Testis (tissue), 2 donors: Measurements from ENCODE around the gene MBD6.

Source experiments
- POLR2A ChIP-seq: fragments of 450-650 bp; IDR thresholded peaks from one replicate; pipeline ENCODE4 v1.6.1; 2017; ENCODE audit warnings: antibody characterized with exemption, mild to moderate bottlenecking, moderate library complexity
- TF ChIP-seq, protein P1 (sequence below), 3 experiments: fragments of 450-650 bp in 2 of 3; fragments of 200-600 bp in 1 of 3; sonication (generic) in 1 of 3; IDR thresholded peaks; one replicate each; pipeline ENCODE4 v1.5.1; 2016 to 2019; ENCODE audit warnings: antibody characterized with exemption in 3 of 3, mild to moderate bottlenecking in 2 of 3, moderate library complexity in 1 of 3

DNA sequence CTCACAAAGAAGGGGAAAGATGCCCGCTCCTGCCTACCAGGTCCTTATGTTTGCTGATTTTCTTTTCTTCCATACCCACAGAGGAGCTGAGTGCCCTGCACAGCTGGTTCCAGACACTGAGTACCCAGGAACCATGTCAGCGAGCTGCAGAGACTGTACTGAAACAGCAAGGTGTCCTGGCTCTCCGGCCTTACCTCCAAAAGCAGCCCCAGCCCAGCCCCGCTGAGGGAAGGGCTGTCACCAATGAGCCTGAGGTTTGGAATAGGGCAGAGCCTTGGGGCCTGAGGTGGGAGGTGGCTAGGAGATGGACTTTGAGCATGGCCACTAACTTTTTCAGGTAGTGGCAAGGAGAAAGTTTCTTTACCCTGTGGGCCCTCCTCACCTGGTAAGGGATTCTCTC lies 32.5 kb upstream of the MBD6 start:
- TF ChIP-seq, protein P1, sequence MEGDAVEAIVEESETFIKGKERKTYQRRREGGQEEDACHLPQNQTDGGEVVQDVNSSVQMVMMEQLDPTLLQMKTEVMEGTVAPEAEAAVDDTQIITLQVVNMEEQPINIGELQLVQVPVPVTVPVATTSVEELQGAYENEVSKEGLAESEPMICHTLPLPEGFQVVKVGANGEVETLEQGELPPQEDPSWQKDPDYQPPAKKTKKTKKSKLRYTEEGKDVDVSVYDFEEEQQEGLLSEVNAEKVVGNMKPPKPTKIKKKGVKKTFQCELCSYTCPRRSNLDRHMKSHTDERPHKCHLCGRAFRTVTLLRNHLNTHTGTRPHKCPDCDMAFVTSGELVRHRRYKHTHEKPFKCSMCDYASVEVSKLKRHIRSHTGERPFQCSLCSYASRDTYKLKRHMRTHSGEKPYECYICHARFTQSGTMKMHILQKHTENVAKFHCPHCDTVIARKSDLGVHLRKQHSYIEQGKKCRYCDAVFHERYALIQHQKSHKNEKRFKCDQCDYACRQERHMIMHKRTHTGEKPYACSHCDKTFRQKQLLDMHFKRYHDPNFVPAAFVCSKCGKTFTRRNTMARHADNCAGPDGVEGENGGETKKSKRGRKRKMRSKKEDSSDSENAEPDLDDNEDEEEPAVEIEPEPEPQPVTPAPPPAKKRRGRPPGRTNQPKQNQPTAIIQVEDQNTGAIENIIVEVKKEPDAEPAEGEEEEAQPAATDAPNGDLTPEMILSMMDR (IDR thresholded peaks at IDR 0.05) = no peak
- no peak for TF ChIP-seq POLR2A
